HG03354 (cell line): Measurements from ENCODE around the gene RPS29.
"Not testable (repeated sequence)": the region's sequence is repeated elsewhere in the genome, so short reads cannot be mapped to it uniquely, and the experiment has no call there.

Source experiments
- ATAC-seq: cut with Tn5 transposase; IDR thresholded peaks from one replicate; pipeline ENCODE4 v1.9.1; 2021; ENCODE audit warnings: mild to moderate bottlenecking; ENCODE audit not compliant: unreplicated experiment, poor library complexity, severe bottlenecking

RPS29 gene

DNA sequence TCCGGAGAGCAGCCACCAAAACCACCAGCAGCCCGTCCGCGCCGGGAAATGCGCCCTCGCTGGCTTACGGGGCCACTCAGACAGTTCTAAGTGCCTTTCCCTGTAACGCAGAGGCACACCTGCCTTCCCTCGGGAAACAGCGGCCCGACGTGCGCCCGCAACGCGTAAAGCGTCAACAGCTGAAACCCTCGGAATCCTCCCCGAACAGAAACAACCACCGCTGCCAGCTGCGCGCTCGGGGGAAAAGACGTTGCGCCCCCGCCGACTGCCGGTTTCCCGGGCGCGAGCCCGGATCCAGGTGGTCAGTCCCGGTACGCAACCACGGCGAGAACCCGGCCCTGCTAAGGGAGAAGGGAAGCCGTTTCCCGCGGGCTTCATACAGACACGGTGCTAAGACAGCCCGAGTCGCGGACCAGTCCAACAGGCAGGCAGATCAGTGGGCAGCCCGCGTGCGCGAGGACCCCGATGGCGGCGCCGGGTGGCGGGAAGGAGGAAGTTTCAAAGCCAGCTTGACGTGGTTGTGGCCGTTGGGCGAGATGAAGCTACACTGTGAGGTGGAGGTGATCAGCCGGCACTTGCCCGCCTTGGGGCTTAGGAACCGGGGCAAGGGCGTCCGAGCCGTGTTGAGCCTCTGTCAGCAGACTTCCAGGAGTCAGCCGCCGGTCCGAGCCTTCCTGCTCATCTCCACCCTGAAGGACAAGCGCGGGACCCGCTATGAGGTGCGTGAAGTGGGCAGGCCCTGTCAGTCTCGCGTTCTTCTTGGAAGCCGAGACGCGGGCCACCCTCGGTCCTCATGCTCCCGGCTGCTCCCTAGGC lies 12.5 kb upstream of the RPS29 start, which contains the start of gene LRR1:
Gene LRR1, plus strand, starts transcription at position 456 of the 816 bp plus-strand sequence. Its CDS starts 81 bp downstream, at position 537.
- ATAC-seq = peak; percentile 67

DNA sequence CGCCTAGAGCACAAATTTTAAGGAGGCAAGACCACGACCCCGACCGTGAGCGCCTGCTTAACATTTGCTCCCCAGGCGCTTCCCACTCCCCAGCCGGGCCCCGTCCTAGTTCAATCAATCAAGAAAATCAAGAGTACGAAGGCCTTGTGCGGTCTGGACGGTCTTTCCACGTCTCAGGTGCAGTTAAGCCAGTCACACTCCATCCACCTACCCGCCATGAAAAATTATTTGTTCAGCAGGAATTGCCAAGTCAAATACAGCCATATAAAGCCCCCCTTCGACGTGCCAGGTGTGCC lies 12.0 kb upstream of the RPS29 start:
- peak; percentile 3 for ATAC-seq

GRCh38 chr14:49594347-49595091 lies 8.3 kb upstream of the RPS29 start:
- no peak for ATAC-seq

GRCh38 chr14:49593016-49593415 lies 6.8 kb upstream of the RPS29 start:
- no peak for ATAC-seq

DNA sequence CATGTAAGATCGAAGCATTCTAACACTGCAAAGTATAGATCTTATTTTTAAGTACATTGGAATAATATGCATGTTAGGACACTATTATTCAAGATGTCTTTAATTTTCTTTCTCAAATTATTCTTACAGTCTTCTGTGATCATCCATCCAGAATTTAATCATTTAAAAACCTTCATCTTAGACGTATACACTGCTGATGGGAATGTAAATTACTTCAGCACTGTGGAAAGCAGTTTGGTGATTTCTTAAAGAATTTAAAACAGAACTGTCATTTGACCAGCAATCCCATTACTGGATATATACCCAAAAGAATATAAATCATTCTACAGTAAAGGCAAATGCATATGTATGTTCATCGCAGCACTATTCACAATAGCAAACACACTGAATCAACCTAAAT lies 3.2 kb upstream of the RPS29 start:
- no peak for ATAC-seq

GRCh38 chr14:49586673-49587460 lies 687 bp upstream of the RPS29 start:
- peak; percentile 38 for ATAC-seq

- ATAC-seq = not testable (repeated sequence)
These were observed 1.1 kb downstream of the RPS29 start for GRCh38 chr14:49584981-49585640.

GRCh38 chr14:49584058-49584457 lies 2.1 kb downstream of the RPS29 start:
- no peak for ATAC-seq

GRCh38 chr14:49583629-49584028 lies 2.6 kb downstream of the RPS29 start:
- no peak for ATAC-seq

DNA sequence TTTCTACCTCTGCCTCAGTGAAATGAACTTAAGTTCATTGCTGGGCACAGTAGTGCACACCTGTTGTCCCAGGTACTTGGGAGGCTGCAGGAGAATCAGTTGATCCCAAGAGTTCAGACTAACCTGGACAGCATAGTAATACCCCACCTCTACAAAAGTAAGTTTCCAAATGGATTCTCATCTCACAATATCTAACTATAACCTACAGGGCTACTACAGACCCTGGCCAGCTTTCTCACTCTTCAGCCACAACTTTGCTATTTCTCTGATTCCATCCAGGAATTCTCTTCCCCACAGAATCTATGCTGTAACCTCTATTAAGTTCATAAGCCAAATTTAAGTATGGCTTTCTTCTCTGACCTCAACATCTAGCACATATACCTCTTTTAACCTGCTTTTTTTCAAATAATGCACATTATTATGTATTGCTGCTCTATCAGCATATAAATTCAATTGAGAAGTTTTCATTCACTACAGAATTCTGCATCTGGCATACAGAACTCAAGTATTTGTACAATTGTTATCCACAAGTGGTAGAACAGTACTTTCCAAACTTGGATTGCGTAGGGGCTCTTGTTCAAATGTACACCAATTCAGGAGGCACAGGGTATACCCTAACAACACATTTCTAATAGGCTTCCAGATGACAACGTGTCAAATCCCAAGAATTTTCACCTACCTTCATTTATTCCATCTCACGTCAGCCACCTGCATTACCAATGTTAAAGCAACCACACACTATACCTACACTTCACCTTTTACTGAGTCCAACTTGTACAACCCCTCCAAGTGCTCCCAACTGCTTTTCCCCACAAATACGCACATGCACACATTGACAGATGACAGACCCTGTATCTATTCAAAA lies 3.8 kb downstream of the RPS29 start:
- ATAC-seq = no peak

DNA sequence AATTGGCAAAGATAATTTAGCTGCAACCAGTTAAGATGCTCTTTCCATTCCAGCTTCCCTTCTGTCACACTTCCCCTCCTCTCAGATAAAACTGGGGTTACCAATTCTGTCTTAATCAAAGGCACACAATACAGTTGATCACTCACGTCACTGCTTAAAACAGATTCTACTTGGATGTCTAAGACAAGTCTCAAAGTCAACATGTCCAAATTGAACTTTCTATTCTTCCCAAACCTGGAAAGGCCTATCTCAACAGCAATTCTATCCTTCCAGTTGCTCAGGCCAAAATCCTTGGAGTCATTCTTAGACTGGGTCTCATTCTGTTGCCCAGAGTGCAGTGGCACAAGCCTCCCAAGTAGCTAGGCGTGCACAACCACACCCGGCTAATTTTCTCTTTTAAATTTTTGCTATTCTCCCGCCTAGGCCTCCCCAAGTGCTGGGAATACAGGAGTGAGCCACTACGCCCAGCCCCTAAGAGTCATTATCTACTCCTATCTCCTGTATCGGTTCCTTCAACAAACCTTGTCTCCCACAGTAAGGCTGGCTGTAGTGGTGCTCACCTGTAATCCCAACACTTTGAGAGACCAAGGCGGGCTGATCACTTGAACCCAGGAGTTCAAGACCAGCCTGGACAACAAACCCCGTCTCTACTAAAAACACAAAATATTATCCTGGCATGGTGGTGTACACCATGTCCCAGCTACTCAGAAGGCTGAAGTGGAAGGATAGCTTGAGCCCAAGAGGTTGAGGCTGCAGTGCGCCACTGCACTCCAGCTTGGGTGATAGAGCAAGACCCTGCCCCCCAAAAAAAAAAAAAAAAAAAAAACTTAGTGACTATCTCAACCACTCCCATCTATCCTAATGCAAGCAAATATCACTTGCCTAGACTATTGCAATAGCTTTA lies 4.7 kb downstream of the RPS29 start:
- ATAC-seq = no peak

GRCh38 chr14:49579841-49580240 lies 6.3 kb downstream of the RPS29 start:
- ATAC-seq = no peak

DNA sequence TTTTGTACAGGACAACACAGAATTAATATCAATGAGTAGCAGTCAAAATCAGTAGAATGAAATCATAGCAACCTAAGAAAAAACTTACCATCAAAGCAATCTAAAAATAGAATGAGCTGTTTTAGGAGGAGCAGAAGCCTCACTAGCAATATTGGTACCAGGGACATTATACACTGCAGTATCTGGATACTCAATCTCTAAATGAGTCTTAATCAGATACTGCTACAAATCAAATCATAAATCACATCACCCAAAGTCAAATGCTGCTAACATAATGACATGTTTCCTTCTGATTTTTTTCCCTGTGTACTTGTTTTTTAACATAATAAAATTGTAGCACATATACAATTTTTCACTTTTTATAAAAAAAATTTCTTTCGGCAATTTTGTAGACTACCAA lies 8.0 kb downstream of the RPS29 start:
- ATAC-seq = no peak

DNA sequence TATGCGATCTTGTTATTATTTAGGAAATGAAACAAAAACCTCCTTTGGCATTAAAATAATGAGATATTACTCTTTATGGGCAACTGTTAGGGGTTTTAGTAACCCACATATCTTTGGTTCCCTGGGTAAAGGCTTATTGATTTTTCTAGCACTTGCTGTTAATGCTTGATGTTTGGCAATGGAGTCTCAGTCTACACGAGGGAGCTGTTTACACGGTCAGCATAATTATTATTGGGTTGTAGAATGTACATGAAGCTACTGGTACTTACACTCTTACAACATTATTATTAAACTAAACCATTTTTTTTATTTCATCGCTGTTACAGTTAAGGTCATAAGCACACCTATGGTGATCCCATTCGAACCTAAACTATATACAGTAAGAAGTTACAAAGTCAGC lies 12.1 kb downstream of the RPS29 start:
- ATAC-seq = no peak

GRCh38 chr14:49569281-49569680 lies 16.9 kb downstream of the RPS29 start:
- ATAC-seq = no peak

DNA sequence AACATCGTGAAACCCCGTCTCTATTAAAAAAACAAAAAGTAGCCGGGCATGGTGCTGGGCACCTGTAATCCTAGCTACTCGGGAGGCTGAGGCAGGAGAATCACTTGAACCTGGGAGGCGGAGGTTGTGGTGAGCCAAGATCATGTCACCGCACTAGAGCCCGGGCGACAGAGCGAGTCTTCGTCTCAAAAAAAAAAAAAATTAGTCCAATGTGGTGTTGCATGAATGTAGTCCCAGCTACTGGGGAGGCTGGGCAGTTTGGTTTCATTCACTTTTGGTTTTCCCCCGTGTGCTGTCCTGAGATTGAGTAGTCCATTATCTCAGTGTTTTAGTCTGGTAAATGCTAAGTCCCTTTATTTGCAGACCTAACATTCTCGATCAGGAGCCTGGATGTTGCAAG lies 19.5 kb downstream of the RPS29 start:
- no peak for ATAC-seq

- ATAC-seq = no peak
These were observed 26.0 kb downstream of the RPS29 start for GRCh38 chr14:49559979-49560768.
